ENCODE measurements around the gene CDK5RAP1.

DNA sequence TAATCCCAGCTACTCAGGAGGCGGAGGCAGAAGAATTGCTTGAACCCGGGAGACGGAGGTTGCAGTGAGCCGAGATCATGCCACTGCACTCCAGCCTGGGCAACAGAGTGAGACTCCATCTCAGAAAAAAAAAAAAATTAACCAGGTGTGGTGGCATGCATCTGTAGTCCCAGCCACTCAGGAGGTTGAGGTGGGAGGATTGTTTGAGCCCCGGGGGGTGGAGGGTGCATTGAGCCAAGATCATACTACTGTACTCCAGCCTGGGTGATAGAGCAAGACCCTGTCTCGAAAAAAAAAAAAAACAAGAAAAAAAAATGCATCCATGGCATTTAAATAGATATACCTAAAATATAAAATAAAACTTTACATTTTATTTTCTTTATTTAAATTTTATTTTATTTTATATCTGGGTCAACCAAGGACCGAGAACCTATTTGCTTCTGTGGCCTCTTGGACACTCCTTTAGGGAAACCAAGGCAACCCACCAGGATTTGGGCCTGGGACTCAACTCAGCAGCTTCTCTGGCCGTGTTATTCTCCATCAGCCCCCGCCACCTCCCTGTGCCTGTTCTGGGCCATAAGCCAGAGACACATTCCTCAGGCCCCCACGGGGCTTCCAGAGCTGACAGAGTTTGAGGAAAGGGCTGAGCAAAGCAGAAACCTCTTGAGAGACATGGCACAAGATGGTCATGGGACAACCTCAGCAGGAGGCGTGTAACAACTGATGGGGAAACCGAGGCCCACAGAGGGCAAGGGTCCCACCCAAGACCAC is 36.0 kb upstream of the CDK5RAP1 start:
- TF ChIP-seq NR2F2 (IDR thresholded peaks at IDR 0.05) (no peak), JUND (IDR thresholded peaks at IDR 0.05) (no peak), RAD21 (IDR thresholded peaks at IDR 0.05) (no peak), FOXA2 (IDR thresholded peaks at IDR 0.05) (no peak), YY1 (IDR thresholded peaks at IDR 0.05) (no peak), GABPA (IDR thresholded peaks at IDR 0.05 in 1 of 2, conservative IDR thresholded peaks at IDR 0.05 in 1 of 2) (no peak), SP1 (IDR thresholded peaks at IDR 0.05) (no peak), FOXA1 (IDR thresholded peaks at IDR 0.05) (no peak), TAF1 (conservative IDR thresholded peaks at IDR 0.05) (no peak)
- TF ChIP-seq, protein P1, sequence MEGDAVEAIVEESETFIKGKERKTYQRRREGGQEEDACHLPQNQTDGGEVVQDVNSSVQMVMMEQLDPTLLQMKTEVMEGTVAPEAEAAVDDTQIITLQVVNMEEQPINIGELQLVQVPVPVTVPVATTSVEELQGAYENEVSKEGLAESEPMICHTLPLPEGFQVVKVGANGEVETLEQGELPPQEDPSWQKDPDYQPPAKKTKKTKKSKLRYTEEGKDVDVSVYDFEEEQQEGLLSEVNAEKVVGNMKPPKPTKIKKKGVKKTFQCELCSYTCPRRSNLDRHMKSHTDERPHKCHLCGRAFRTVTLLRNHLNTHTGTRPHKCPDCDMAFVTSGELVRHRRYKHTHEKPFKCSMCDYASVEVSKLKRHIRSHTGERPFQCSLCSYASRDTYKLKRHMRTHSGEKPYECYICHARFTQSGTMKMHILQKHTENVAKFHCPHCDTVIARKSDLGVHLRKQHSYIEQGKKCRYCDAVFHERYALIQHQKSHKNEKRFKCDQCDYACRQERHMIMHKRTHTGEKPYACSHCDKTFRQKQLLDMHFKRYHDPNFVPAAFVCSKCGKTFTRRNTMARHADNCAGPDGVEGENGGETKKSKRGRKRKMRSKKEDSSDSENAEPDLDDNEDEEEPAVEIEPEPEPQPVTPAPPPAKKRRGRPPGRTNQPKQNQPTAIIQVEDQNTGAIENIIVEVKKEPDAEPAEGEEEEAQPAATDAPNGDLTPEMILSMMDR (IDR thresholded peaks at IDR 0.05; ENCODE audit: low read depth, low read length, missing input control), result no peak
- TF ChIP-seq, protein P2, sequence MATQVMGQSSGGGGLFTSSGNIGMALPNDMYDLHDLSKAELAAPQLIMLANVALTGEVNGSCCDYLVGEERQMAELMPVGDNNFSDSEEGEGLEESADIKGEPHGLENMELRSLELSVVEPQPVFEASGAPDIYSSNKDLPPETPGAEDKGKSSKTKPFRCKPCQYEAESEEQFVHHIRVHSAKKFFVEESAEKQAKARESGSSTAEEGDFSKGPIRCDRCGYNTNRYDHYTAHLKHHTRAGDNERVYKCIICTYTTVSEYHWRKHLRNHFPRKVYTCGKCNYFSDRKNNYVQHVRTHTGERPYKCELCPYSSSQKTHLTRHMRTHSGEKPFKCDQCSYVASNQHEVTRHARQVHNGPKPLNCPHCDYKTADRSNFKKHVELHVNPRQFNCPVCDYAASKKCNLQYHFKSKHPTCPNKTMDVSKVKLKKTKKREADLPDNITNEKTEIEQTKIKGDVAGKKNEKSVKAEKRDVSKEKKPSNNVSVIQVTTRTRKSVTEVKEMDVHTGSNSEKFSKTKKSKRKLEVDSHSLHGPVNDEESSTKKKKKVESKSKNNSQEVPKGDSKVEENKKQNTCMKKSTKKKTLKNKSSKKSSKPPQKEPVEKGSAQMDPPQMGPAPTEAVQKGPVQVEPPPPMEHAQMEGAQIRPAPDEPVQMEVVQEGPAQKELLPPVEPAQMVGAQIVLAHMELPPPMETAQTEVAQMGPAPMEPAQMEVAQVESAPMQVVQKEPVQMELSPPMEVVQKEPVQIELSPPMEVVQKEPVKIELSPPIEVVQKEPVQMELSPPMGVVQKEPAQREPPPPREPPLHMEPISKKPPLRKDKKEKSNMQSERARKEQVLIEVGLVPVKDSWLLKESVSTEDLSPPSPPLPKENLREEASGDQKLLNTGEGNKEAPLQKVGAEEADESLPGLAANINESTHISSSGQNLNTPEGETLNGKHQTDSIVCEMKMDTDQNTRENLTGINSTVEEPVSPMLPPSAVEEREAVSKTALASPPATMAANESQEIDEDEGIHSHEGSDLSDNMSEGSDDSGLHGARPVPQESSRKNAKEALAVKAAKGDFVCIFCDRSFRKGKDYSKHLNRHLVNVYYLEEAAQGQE (IDR thresholded peaks at IDR 0.05), result no peak
- TF ChIP-seq, protein P3, sequence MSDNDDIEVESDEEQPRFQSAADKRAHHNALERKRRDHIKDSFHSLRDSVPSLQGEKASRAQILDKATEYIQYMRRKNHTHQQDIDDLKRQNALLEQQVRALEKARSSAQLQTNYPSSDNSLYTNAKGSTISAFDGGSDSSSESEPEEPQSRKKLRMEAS (IDR thresholded peaks at IDR 0.05), result no peak

Measured in liver (tissue), 3 donors.